ENCODE measurements around the gene NTRK1. TPM values are rescaled to one million over a fixed set of nuclear protein-coding genes. Genes with fewer than 3 reads are reported as not detected.

Gene NTRK1
- total RNA-seq, 1 experiment from 2014 or later = not detected

DNA sequence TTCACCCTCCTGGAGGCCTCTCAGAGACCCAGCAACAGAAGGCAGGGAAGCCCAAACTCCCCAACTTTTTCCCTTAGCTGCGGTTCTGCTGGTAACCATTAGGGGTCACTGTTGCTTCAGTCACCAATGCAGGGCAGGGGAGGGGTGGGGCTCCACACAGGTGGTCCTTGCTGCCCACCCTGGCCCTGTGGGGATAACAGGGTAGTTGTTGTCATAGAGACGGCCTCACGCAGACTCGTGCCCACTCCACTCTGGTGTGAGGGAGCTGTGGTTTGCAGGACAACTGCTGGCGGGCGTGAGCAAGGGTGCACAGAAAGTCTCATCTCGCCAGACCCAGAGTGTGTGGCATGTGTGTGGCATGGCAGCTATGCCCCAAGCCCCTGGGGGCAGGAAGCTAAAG lies 21.7 kb upstream of the NTRK1 start:
- DNase-seq (ENCODE audit: low read depth) = no peak

DNA sequence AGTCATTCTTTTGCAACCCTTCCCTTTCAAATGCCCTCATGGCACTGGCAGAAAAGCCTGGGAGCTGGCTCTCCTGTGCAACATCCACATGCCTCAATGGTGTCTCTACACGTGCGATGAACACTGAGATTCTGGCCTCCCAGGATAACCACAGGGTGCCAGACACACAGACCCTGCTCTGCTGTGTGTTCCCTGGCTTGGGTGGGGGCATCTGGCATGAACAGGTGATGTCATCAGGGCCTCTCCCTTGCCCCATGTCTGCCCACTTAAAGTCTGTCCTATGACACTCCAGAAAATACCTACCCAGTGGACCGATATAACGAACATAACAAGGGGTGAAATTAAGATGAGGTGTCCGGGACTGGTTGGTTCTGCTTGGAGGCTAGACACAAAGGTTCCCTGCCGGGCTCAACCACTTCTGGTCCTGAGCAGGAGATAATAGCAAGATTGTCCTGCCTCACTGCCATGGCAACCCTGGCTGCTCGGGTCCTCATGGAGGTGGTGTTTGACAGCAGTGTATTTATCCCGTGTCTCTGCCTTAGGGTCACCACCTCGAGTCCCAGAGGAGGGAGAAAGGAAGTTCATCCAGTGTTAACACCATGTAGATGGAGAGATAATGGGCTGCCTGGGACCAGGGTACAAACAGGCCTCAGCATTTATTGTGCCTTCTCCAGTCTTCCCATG lies 21.1 kb upstream of the NTRK1 start:
- no peak for DNase-seq (ENCODE audit: low read depth)

DNA sequence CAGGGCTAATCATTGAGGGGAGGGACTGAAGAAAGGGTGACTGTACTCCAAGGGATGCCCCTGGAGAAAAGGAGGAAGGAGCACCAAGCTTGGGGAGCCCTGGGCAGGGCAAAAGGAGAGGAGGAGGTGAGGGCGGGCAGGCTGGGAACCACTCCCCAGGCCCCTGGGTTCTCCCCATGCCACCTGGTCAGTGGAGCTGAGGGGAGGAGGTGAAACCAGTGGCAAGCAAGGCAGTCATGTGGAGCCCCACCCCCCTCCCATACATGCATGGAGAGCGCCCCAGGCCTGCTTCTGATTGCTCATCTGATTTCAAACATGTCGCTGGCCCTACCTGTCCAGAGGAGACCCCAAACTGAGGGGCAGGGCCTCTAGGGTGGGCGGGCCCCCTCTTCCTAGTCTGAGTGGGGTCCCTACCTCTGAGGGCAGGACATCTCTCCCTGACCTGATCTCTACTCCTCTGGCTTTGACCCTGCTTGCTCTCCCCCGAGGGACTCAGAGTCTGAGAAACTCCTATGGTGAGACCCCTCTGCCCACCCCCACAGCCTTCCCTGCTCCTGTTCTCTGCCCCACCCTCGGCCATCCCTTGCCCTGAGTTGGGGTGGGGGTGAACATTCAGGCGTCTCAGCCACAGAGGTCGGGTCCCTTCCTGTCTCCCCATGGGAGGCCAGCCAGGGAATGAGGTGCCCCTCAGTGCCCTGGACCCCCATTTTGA lies 20.3 kb upstream of the NTRK1 start:
- no peak for DNase-seq (ENCODE audit: low read depth)

DNA sequence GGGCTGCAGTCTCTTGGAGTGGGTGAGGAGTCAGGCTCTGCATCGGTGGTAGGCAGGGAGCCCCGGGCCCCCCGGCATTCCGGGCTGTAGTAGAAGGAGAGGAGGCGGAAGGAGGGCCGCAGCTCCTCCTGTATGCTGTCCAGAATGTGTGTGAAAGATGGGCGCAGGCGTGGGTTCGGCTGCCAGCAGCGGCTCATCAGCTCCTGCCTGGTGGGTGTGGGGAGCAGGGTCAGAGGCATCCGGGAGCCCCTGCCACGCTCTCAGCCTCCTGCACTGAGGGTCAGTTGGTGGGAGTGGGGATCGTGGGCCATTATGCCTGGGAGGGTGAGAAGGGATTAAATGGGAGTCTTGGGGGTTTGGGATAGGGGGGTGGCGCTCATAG lies 19.8 kb upstream of the NTRK1 start:
- no peak for DNase-seq (ENCODE audit: low read depth)

DNA sequence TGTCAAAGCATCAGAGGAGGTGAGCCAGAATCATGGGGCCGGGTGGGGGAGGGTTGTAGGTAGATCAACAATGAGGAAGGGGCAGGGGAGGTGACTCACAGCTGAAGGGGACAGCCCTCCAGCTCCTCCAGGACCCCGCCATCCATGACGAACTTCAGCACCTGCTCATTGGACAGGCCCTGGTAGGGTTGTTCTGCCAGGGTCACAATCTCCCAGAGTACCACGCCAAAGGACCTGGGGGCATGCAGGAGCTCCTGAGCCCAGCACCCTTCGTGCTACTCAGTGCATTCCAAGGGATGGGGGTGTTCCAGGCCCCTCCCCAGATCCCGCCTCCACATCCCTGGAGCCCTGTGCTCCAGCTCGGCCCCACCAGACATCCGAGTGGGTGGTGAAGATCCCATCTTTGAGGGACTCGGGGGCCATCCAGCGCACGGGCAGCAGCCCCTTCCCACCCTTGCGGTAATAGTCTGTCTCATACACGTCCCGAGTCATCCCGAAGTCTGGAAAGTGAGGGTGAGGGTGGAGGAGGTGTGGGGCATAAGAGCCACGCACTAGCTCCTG lies 19.3 kb upstream of the NTRK1 start:
- no peak for DNase-seq (ENCODE audit: low read depth)

DNA sequence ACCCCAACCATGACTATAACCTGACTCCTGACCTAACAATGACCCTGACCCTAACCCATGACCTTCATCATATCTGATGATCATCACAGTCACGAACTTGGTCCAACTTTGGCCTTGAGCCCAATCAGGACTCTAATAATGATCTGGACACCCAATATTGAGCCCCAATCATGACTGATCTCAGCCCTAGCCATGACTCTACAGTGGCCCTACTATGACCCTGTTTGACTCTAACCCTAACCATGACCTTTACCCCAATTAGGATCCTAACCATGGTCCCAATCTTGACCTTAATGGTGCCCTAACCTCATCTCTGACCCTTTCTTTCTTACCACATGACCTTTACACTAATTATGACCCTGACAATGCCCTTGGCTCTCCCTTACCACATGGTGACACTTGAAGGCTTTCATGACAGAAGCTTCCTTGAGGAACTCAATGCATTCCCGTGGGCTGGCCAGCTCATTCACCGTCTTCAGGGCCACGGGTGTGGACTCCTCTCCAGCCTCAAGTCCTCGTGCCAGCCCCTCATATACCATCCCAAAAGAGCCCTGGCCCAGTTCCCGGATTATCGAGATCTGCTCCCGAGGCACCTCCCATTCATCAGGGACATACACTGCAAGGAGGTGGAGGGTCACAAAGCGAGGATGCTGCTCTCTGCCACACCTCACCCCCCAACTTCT lies 17.9 kb upstream of the NTRK1 start:
- no peak for DNase-seq (ENCODE audit: low read depth)

DNA sequence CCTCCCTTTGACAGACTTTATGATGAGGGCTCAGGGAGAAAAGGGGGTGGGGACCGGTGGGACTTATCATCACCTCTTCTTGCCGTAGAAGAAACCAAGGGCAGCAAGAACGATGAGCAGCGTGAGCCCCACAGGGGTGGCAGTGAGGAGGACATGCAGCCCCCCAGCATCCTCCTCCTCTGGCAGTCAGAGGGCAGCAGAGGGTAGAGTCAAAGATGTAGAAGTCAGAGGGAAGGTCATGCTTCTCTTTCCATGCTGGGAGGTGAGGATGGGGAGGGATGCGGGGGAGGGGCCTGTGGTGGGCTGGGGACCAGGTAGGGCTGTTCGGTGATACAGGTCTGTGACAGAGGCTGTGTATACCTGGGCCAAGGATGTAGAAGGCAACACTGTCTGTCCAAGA lies 16.6 kb upstream of the NTRK1 start:
- no peak for DNase-seq (ENCODE audit: low read depth)

DNA sequence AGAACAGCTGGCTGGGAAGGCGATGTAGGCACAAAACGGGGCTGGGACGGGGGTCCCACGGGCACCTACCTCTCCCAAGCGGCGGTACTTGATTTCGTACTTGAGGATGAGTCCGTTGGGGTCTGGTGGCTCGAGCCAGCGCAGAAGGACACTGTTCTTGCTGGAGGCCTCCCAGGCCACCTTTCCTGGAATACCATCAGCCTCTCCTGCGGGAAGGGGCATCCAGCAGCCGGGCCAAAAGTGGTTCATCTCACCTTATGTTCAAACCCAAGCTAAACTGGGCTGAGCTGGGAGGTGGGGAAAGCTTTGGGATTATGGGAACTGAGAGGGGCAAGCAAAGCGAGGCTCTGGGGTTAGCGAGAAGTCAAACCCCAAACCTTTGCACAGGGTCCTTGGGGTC lies 16.0 kb upstream of the NTRK1 start:
- DNase-seq (ENCODE audit: low read depth) = no peak

DNA sequence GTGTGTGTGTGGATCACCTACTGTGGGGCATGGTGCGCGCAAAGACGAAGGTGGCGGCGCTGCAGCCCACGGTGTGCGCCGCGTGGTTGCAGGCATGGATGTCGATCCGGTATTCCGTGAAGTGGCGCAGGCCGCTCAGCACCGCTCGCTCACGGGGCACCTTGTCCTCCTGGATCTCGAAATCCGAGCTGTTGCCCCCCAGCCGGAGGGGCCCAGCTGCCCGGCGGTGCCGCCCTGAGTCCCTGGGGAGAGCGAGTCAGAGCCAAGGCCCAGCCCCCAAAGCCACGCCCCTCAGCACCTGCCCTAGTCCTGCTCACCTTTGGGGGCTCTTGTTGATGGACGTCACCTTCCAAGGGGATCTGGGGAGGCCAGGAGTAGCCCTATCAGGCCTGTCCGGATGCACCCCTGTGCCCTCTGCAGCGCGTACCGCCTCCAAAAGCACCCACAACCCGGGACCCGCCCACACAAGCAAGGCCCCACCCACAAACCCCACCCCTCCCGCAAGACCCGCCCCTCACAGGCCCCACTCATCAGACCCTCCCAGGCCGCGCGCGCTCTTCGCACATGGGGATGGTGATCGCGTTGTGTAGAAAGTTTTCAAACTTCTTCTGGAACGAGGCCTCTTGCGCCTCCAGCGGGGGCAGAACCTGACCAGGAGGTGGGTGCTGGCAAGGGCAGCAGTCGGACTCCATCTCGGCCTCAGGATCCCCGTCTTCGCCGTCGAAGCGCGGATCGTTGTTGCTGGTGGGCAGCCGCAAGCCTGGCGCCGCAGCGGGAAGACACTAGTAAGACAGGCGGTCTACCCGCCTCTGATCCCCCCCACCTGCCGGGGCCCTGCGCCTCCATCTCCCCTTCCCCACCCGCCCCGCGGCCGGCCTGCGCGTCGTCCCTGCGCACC lies 15.4 kb upstream of the NTRK1 start:
- DNase-seq (ENCODE audit: low read depth) = no peak

DNA sequence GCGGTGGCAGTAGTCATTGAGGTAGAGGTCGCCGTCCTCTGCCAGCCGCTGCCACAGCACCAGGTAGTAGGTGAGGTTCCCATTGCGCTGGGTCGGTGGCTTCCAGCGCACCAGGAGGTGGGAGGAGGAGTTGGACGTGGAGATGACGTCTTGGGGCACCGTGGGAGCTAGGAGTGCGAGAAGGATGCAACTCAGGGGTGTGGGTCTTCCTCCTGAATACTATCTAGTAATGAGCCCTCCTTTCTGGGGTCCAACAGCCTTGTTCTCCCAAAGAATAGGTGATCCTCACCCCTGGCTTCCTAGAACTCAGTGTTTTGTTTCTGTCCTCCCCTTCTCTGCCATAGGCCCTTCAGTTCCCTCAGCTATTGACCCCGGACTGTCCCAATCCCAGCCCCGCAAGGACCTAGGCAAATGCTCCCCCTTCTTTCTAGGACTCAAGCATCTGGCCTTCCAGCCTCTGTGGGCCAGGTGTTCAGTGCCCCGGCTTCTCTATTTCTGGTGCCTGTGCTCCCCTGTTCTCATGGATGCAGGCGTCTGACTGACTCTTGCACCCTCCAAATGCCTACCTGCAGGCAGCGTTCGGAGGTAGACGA lies 14.6 kb upstream of the NTRK1 start:
- no peak for DNase-seq (ENCODE audit: low read depth)

DNA sequence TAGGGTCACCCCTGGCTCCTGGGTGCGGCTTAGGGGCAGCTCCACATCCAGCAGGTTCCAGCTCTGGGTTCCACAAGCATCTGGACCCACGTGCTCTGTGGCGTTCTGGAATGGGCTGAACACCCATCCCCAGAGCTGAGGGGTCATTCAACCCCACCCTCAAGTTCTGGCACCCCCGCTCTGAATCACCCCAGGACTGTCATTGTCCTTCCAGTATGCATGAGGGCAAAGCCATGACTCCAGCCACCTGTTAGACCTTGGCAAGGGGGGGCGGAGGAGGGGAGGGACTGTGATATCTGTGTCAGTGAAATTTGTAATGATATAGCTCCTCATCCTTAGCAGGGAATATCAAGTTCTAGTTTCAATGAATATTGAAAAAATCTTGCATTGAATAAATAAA lies 14.0 kb upstream of the NTRK1 start:
- no peak for DNase-seq (ENCODE audit: low read depth)

DNA sequence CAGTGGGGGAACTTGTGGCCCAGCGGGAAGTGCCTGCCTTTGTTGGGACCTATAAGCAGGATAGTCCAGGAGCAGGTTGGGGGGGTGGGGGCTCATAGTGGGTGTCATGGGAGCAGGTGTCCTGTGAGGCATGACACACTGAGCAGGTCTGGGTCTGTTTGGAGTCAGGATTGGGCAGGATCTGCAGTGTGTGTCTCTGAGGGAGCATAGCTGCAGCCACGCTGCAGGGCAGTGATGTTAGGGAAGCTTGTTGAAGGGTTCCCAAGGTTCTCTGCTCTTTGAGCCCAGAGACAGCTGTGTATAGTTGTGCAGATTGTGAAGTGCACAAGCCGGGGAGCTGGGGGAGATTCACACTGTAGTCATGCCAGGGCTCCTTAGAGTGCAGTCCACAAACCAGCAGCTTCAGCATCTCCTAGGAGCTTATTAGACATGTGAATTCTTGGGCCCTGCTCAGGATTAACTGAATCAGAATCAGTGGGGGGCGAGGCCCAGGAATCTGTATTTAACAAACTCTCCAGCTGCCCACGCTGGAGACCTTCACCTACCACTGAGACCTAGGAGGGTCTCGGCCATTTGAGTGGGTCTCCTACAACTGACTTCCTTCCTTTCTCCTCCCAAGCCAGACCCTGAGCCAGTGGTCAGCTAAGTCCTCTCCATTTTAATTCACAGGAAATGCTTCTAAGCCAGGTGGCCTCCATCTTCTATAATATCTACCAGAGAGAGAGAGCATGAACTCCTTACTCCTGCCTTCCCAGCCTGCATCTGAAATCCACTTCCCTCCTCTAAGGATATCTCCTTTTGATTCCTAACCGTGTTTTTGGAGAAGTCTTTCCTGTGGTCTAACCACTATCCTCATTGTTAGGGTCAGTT lies 12.8 kb upstream of the NTRK1 start:
- no peak for DNase-seq (ENCODE audit: low read depth)

DNA sequence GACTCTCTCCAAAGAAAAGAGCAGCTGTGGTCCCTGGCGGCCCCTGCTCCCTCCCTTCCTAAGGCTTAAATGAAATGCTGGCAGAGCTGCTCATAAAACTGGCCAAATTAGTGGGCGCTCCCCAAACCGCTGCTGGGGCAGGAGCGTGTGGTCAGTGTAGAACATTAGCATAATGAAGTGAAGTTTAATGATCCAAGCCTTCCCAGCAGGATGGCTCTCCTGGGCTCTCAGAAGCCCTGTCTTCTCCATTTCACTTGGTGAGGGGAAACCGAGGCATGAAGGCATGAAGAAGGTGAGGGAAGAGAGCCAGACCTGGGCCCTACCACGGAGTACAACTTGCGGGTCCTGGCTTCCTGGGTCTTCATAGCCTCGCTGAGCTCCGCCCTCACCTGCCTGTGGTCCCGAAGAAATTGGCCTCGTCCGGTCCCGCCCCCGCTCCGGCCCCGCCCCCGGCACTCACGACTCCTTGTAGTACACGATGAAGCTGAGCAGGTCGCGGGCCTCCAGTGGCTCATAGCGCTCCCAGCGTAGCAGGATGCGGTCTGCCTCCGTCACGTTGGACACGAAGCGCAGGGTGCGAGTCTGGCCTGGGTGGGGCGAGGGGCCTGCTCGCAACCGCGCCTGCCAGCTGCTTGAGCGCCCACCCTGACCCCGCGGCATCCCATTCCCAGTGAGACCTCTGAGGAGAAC lies 12.1 kb upstream of the NTRK1 start:
- DNase-seq (ENCODE audit: low read depth) = no peak

DNA sequence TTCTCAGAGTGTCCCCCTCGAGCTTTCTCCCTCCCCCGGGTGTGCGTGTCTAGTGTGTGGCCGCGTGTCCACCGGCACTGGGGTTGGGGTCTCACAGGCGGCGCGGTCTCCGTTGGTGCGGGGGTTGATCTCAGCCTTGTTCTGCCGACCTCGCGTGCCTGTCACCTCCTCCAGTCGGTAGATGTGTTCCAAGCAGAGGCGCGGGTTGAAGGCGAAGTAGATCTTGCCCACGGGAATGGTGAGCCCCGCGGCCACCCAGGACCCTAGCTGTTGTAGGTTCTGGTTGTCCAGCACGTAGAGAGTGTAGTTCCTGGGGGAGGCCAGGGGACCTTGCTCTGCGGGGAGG lies 11.5 kb upstream of the NTRK1 start:
- DNase-seq (ENCODE audit: low read depth) = no peak

DNA sequence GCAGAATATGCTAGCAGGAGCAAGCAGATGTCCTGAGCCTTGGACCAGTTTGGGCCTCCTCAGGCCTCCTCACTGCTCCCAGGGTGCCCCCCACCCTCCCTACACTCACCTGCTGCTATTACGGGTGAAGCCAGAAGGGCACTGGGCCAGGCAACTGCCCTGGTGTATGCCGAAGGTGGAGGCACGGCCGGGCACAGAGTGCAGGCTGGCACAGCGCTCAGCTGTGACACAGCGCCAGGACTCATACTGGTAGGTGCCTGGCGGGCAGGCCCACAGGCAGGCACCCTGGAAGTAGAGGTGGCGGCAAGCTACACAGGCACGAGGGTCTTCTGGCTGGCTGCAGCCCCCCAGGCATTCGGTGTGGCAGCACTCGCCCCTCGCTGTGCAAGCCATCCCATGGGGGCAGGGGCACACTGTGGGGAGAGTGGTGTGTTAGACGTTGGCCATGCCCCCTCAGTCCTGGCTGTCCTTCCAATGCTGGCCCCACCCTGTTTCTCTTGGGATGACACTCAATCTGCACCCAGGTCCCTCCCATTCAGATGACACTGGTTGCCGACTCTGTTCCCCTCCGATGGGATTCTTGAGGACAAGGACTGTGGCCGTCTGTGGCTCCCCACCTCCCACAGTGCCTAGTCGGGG lies 8.8 kb upstream of the NTRK1 start:
- no peak for DNase-seq (ENCODE audit: low read depth)

DNA sequence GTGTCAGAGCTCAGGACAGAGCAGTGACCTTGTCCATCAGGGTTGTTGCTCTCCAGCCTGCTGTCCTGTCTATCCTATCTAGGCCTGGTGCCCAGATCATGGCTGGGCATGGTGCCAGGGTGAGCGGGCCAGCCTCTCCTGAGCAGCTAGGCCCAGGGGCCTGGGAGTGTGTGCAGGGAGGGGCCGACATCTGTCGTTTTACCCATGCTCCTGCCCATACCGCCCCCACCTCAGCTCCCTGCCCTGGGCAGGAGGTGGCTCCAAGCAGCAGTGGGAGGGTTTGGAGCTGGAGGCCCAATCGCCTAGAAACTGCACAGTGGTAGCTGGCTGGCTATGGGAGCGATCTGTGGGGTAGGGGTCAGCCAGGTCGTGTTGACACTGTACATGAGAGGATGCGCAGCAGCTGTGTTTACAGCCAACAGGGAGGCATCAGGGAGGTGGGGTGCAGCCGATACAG lies 8.2 kb upstream of the NTRK1 start:
- DNase-seq (ENCODE audit: low read depth) = peak; percentile 40

DNA sequence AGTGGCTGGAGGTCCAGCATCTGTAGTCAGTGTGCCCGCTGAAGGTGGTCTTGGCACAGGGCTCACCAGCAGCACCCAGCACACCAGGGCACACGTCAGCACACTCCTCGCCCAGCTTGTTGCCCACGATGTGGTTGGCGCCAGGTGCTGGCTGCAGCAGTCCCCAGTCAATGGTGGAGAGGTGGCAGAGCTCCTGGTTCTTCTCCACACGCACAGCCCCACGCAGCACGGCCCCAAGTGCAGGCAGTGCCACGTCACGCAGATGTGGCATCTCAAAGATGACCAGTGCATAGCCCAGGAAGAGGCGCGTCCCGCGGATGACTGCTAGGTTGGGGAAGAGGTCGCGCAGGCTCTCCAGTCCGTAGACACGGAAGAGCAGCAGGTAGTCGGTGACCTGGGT lies 6.9 kb upstream of the NTRK1 start:
- no peak for DNase-seq (ENCODE audit: low read depth)

DNA sequence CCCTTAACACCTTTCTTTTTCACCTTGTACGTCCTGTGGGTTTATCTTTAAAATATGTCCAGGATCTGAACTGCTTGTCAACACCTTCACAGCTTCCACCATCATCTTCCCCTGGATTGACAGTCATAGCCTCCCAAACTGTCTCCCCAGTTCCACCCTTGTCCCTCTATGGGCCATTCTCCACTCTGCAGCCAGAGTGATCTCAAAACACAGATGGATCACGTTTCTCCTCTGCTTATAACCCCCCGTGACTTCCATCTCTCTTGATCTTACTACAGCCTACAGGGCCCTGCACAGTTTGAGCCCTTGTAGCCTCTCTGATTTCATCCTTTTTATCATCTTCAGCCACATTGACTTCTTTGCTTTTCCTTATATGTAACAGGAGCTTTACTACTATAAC lies 6.0 kb upstream of the NTRK1 start:
- DNase-seq (ENCODE audit: low read depth) = no peak

DNA sequence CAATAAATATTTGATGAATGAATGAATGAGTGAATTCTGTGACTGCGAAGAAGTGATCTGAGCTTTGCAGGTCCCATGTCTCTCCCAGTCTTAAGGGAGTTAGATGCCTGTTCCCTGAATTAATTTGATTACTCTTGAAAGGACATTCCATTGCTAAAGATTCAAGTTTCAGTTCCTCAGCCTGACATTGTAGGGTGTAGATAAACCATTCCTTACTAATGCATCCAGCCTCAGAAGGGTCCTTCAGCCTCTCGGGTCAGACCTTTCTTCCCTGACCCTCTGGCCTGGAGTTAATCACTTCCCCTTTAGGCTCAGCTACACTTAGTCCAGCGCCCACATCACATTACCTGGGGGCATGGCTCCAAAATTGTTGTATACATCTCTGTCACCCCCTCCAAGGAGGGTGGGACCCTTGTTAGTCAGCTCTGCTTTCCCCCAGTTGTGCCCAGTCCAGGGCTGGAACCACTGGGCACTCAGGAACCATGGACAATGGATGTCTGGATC lies 4.3 kb upstream of the NTRK1 start:
- no peak for DNase-seq (ENCODE audit: low read depth)

Measured in RPMI7951 (cell line).